ENCODE results near the gene GATB.
A peak's percentile ranks its signal among the peaks of the same experiment; 100 is the strongest.

GATB gene

DNA sequence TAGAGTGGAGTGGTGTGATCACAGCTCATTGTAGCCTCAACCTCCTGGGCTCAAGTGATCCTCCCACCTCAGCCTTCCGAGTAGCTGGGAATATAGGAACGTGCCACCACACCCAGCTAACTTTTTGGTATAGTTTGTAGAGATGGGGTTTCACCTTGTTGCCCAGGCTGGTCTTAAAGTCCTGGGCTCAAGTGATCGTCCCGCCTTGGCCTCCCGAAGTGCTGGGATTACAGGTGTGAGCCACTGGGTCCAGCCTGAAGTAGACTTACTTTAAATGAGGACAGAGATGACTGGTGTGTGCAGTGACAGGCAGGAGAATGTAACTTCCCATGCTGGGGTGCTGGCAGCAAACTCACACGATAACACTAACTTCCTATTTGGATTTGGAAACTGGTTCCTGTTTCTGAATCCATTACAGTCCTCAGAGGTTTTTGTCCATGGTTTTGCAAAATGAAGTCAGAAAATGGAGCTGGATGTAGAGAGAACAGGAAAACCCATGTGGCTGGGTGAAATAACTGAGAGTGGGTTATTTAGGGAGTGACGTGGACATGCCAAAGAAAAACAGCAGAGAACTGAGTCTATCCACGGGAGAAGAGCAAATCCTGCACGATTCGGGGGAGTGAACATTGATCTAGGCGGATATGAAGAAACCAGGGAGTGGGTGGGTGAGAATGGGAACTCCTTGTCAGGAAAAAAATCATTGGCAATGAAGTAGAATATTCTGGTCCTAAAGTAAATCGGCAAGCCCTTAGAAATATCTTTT, 95.6 kb downstream of the GATB start:
- peak in 1 of 2 experiments; percentile 43 for DNase-seq (ENCODE audit: low read depth in 1 of 2, low spot score in 1 of 2)
- Histone ChIP-seq H3K4me3 (replicated peaks; ENCODE audit: insufficient read depth, low read length) (no peak overlapping the region), H3K27me3 (ENCODE audit: insufficient read depth, poor library complexity, severe bottlenecking) (no peaks in the 10 kb centered on the region), H3K27ac (replicated peaks) (no peak overlapping the region)
- TF ChIP-seq SPI1 (IDR thresholded peaks at IDR 0.05; ENCODE audit: borderline replicate concordance, low read depth), result peak; percentile 10; the same call in 1 of the 2 replicates
- TF ChIP-seq, protein P1, sequence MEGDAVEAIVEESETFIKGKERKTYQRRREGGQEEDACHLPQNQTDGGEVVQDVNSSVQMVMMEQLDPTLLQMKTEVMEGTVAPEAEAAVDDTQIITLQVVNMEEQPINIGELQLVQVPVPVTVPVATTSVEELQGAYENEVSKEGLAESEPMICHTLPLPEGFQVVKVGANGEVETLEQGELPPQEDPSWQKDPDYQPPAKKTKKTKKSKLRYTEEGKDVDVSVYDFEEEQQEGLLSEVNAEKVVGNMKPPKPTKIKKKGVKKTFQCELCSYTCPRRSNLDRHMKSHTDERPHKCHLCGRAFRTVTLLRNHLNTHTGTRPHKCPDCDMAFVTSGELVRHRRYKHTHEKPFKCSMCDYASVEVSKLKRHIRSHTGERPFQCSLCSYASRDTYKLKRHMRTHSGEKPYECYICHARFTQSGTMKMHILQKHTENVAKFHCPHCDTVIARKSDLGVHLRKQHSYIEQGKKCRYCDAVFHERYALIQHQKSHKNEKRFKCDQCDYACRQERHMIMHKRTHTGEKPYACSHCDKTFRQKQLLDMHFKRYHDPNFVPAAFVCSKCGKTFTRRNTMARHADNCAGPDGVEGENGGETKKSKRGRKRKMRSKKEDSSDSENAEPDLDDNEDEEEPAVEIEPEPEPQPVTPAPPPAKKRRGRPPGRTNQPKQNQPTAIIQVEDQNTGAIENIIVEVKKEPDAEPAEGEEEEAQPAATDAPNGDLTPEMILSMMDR (IDR thresholded peaks at IDR 0.05; ENCODE audit: insufficient read depth, low read length), result no peak

DNA sequence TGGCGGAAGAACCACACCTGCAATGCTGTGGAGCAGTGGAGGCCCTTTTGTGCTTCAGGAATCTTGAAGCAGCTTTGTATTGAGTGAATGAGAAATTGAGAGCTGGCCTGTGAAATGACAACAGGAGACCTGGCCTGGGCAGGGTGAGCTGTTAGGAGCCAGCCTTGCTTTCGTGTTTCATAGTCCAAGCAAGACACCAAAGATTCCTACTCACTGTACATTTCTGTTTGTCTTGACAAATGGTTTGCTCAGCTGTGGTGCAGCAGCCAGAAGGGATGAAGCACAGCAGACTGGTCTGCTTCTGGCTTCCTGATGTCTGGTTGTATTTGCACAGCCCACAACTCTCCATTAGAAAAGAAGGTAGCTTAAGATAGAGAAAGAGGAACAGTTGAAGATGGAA, 96.5 kb downstream of the GATB start:
- no peak for DNase-seq (ENCODE audit: low read depth in 1 of 2, low spot score in 1 of 2)
- no peak overlapping the region for H3K4me3 ChIP-seq (replicated peaks; ENCODE audit: insufficient read depth, low read length)
- H3K27ac ChIP-seq (replicated peaks), result no peak overlapping the region
- H3K27me3 ChIP-seq (ENCODE audit: insufficient read depth, poor library complexity, severe bottlenecking), result no peaks in the 10 kb centered on the region
- TF ChIP-seq SPI1 (IDR thresholded peaks at IDR 0.05; ENCODE audit: borderline replicate concordance, low read depth) (peak; percentile 29; the same call in 1 of the 2 replicates), POLR2AphosphoS5 (IDR thresholded peaks at IDR 0.05; ENCODE audit: low read depth) (no peak), GABPA (IDR thresholded peaks at IDR 0.05; ENCODE audit: low read depth) (no peak)
- TF ChIP-seq, protein P1 (IDR thresholded peaks at IDR 0.05; ENCODE audit: insufficient read depth, low read length), result no peak
- TF ChIP-seq, protein P2, sequence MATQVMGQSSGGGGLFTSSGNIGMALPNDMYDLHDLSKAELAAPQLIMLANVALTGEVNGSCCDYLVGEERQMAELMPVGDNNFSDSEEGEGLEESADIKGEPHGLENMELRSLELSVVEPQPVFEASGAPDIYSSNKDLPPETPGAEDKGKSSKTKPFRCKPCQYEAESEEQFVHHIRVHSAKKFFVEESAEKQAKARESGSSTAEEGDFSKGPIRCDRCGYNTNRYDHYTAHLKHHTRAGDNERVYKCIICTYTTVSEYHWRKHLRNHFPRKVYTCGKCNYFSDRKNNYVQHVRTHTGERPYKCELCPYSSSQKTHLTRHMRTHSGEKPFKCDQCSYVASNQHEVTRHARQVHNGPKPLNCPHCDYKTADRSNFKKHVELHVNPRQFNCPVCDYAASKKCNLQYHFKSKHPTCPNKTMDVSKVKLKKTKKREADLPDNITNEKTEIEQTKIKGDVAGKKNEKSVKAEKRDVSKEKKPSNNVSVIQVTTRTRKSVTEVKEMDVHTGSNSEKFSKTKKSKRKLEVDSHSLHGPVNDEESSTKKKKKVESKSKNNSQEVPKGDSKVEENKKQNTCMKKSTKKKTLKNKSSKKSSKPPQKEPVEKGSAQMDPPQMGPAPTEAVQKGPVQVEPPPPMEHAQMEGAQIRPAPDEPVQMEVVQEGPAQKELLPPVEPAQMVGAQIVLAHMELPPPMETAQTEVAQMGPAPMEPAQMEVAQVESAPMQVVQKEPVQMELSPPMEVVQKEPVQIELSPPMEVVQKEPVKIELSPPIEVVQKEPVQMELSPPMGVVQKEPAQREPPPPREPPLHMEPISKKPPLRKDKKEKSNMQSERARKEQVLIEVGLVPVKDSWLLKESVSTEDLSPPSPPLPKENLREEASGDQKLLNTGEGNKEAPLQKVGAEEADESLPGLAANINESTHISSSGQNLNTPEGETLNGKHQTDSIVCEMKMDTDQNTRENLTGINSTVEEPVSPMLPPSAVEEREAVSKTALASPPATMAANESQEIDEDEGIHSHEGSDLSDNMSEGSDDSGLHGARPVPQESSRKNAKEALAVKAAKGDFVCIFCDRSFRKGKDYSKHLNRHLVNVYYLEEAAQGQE (IDR thresholded peaks at IDR 0.05; ENCODE audit: insufficient replicate concordance, low read depth), result no peak

DNA sequence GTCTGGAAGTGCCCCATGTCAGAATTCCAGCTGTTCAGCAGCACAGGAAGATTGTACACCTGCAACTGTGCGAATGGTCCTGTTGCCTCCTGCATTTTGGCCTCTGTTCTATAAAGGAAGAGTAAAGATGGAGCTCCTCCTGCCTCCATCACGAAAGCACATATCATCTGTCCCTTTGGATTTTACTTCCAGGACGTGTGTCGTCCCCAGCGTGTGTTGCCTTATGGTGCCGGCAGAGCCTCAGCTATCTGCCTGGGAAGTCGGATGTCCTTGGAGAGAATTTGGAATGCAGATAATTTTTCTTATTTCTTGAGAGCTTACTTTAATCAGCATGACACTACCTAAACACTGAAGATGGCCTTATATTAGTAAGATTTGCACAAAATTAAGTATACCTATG, 97.7 kb downstream of the GATB start:
- Histone ChIP-seq H3K27ac (replicated peaks) (no peak overlapping the region), H3K27me3 (ENCODE audit: insufficient read depth, poor library complexity, severe bottlenecking) (no peaks in the 10 kb centered on the region), H3K4me3 (replicated peaks; ENCODE audit: insufficient read depth, low read length) (no peak overlapping the region)
- no peak for DNase-seq (ENCODE audit: low read depth in 1 of 2, low spot score in 1 of 2)
- TF ChIP-seq, protein P2 (IDR thresholded peaks at IDR 0.05; ENCODE audit: insufficient replicate concordance, low read depth), result no peak
- TF ChIP-seq SPI1 (IDR thresholded peaks at IDR 0.05; ENCODE audit: borderline replicate concordance, low read depth), result no peak
- TF ChIP-seq, protein P1 (IDR thresholded peaks at IDR 0.05; ENCODE audit: insufficient read depth, low read length), result no peak
- TF ChIP-seq GABPA (IDR thresholded peaks at IDR 0.05; ENCODE audit: low read depth), result no peak
- TF ChIP-seq POLR2AphosphoS5 (IDR thresholded peaks at IDR 0.05; ENCODE audit: low read depth), result no peak

All from HL-60 (cell line).